Tibial nerve (tissue), 3 donors: ENCODE data around the gene C4orf51.

Experiments
- CTCF ChIP-seq, 5 experiments: fragments of 200-600 bp in 3 of 5; fragments of 450-650 bp in 2 of 5; sonication (generic) in 3 of 5; IDR thresholded peaks; one replicate each; pipeline ENCODE4 v1.5.1; 2016 to 2019; ENCODE audit warnings: antibody characterized with exemption in 5 of 5, mild to moderate bottlenecking in 3 of 5, moderate library complexity in 2 of 5
- POLR2A ChIP-seq, 2 donors: fragments of 450-650 bp; IDR thresholded peaks; one replicate each; pipeline ENCODE4 v1.6.1; 2017; ENCODE audit warnings: antibody characterized with exemption in 2 of 2, mild to moderate bottlenecking in 2 of 2, moderate library complexity in 2 of 2

GRCh38 chr4:145734576-145735346 is 54.8 kb downstream of the C4orf51 start:
- TF ChIP-seq CTCF (IDR thresholded peaks at IDR 0.05) (no peak), POLR2A (IDR thresholded peaks at IDR 0.05) (no peak)
